ENCODE results near the gene XPO1. TPM values are rescaled to one million over a fixed set of nuclear protein-coding genes. Genes with fewer than 3 reads are reported as not detected.

Gene XPO1
- total RNA-seq, 1 donor from 2014 or later, result 47.9 TPM

- intact Hi-C loops (cut with DNase I), result no loop called here
- no peaks in the 10 kb centered on the region for H3K9me3 ChIP-seq
- H3K27me3 ChIP-seq, result no peaks in the 10 kb centered on the region
- H3K27ac ChIP-seq, result no peak overlapping the region
- no peaks in the 10 kb centered on the region for H3K4me1 ChIP-seq
- H3K36me3 ChIP-seq, result no peaks in the 10 kb centered on the region
- no peak overlapping the region for H3K4me3 ChIP-seq
- TF ChIP-seq, protein P1, sequence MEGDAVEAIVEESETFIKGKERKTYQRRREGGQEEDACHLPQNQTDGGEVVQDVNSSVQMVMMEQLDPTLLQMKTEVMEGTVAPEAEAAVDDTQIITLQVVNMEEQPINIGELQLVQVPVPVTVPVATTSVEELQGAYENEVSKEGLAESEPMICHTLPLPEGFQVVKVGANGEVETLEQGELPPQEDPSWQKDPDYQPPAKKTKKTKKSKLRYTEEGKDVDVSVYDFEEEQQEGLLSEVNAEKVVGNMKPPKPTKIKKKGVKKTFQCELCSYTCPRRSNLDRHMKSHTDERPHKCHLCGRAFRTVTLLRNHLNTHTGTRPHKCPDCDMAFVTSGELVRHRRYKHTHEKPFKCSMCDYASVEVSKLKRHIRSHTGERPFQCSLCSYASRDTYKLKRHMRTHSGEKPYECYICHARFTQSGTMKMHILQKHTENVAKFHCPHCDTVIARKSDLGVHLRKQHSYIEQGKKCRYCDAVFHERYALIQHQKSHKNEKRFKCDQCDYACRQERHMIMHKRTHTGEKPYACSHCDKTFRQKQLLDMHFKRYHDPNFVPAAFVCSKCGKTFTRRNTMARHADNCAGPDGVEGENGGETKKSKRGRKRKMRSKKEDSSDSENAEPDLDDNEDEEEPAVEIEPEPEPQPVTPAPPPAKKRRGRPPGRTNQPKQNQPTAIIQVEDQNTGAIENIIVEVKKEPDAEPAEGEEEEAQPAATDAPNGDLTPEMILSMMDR (IDR thresholded peaks at IDR 0.05), result no peak
- DNase-seq (ENCODE audit: low spot score in 2 of 2), result no peak
Observed at GRCh38 chr2:61575447-61575859, 37.3 kb upstream of the XPO1 start.

DNA sequence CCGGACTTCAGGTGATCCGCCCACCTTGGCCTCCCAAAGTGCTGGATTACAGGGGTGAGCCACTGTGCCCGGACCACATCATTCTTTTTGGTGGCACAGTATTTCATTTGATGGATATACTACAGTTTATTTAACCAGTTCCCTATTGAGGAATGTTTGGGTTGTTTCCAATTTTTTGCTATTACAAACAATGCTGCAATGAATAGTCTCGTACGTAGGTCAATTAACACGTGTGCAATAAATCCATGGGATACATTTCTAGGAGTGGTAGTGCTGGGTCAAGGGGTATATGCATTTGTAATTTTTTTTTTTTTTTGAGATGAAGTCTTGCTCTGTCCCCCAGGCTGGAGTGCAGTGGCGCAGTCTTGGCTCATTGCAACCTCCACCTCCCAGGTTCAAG is 28.4 kb upstream of the XPO1 start:
- Histone ChIP-seq H3K27ac (no peak overlapping the region), H3K4me1 (no peaks in the 10 kb centered on the region), H3K27me3 (no peaks in the 10 kb centered on the region), H3K36me3 (no peaks in the 10 kb centered on the region), H3K9me3 (no peaks in the 10 kb centered on the region), H3K4me3 (no peak overlapping the region)
- intact Hi-C loops (cut with DNase I), result no loop called here
- TF ChIP-seq, protein P1 (IDR thresholded peaks at IDR 0.05), result no peak
- DNase-seq (ENCODE audit: low spot score in 2 of 2), result no peak

DNA sequence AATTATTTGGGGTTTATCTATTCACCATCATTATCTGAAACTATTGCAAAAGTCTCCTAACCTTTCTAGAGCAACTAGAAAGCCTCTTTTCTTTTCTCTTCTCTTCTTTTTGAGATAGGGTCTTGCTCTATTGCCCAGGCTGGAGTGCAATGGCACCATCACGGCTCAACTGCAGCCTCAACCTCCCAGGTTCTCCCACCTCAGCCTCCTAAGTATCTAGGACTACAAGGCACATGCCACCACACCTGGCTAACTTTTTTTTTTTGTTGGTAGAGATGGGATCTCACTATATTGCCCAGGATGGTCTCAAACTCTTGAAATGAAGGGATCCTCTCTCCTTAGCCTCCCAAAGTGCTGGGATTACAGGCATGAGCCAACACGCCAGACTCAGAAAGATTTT is 24.5 kb upstream of the XPO1 start:
- Histone ChIP-seq H3K9me3 (no peaks in the 10 kb centered on the region), H3K36me3 (no peaks in the 10 kb centered on the region), H3K27ac (no peak overlapping the region), H3K4me1 (no peaks in the 10 kb centered on the region), H3K4me3 (no peak overlapping the region), H3K27me3 (no peaks in the 10 kb centered on the region)
- DNase-seq (ENCODE audit: low spot score in 2 of 2), result no peak
- TF ChIP-seq, protein P1 (IDR thresholded peaks at IDR 0.05), result no peak
- intact Hi-C loops (cut with DNase I), result no loop called here

GRCh38 chr2:61558160-61558559 is 20.0 kb upstream of the XPO1 start:
- no peaks in the 10 kb centered on the region for H3K36me3 ChIP-seq
- no peak overlapping the region for H3K4me3 ChIP-seq
- no peaks in the 10 kb centered on the region for H3K27me3 ChIP-seq
- no peaks in the 10 kb centered on the region for H3K4me1 ChIP-seq
- intact Hi-C loops (cut with DNase I), result no loop called here
- no peaks in the 10 kb centered on the region for H3K9me3 ChIP-seq
- H3K27ac ChIP-seq, result no peak overlapping the region
- no peak for DNase-seq (ENCODE audit: low spot score in 2 of 2)
- TF ChIP-seq, protein P1 (IDR thresholded peaks at IDR 0.05), result no peak

DNA sequence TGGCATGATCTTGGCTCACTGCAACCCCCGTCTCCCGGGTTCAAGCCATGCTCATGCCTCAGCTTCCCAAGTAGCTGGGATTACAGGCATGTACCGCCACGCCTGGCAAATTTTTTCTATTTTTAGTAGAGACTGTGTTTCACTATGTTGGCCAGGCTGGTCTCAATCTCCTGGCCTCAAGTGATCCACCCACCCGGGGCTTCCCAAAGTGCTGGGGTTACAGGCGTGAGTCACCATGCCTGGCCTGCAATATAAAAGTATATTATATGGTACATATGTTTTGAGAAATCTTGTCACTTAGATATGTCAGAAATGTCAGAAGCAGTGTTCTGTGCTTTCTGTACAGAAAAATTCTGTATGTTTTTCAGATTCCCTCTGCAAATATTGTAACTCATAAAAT is 19.2 kb upstream of the XPO1 start:
- no peak for DNase-seq (ENCODE audit: low spot score in 2 of 2)
- TF ChIP-seq, protein P1 (IDR thresholded peaks at IDR 0.05), result no peak
- Histone ChIP-seq H3K27me3 (no peaks in the 10 kb centered on the region), H3K27ac (no peak overlapping the region), H3K36me3 (no peaks in the 10 kb centered on the region), H3K4me3 (no peak overlapping the region), H3K4me1 (no peaks in the 10 kb centered on the region), H3K9me3 (no peaks in the 10 kb centered on the region)
- intact Hi-C loops (cut with DNase I), result no loop called here

DNA sequence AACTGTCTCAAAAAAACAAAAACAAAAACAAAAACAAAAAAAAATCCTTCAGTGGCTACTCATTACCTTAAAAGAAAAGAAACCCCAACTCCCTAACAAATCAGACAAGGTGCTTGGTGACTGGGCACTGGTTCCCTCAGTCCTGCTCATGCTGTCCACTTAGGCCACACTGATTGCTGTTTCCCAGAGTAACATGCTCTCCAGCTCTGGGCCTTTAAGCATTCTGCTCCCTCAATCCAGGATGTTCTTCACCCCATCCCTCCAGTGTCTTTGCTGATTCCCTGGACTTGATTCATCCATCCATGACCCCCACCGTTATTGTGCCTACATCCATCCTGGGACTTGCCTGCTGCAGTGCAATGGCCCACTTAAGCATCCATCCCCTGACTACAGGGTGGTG is 16.4 kb upstream of the XPO1 start:
- Histone ChIP-seq H3K4me1 (no peaks in the 10 kb centered on the region), H3K27ac (no peak overlapping the region), H3K36me3 (no peaks in the 10 kb centered on the region), H3K27me3 (no peaks in the 10 kb centered on the region), H3K9me3 (no peaks in the 10 kb centered on the region), H3K4me3 (no peak overlapping the region)
- TF ChIP-seq, protein P1 (IDR thresholded peaks at IDR 0.05), result no peak
- intact Hi-C loops (cut with DNase I), result no loop called here
- DNase-seq (ENCODE audit: low spot score in 2 of 2), result no peak
